NCI-H1436 treated with DMSO at 0.1 percent for 48 hours (cell line): Measurements from ENCODE around the gene TBC1D2.
A peak's percentile ranks its signal among the peaks of the same experiment; 100 is the strongest.
"Not testable (repeated sequence)": the region's sequence is repeated elsewhere in the genome, so short reads cannot be mapped to it uniquely, and the experiment has no call there.

Source experiments
- DNase-seq: peaks from one replicate; lab custom pipeline; 2025; lab: John Stamatoyannopoulos, UW

The TBC1D2 gene, protein sequence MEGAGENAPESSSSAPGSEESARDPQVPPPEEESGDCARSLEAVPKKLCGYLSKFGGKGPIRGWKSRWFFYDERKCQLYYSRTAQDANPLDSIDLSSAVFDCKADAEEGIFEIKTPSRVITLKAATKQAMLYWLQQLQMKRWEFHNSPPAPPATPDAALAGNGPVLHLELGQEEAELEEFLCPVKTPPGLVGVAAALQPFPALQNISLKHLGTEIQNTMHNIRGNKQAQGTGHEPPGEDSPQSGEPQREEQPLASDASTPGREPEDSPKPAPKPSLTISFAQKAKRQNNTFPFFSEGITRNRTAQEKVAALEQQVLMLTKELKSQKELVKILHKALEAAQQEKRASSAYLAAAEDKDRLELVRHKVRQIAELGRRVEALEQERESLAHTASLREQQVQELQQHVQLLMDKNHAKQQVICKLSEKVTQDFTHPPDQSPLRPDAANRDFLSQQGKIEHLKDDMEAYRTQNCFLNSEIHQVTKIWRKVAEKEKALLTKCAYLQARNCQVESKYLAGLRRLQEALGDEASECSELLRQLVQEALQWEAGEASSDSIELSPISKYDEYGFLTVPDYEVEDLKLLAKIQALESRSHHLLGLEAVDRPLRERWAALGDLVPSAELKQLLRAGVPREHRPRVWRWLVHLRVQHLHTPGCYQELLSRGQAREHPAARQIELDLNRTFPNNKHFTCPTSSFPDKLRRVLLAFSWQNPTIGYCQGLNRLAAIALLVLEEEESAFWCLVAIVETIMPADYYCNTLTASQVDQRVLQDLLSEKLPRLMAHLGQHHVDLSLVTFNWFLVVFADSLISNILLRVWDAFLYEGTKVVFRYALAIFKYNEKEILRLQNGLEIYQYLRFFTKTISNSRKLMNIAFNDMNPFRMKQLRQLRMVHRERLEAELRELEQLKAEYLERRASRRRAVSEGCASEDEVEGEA

DNA sequence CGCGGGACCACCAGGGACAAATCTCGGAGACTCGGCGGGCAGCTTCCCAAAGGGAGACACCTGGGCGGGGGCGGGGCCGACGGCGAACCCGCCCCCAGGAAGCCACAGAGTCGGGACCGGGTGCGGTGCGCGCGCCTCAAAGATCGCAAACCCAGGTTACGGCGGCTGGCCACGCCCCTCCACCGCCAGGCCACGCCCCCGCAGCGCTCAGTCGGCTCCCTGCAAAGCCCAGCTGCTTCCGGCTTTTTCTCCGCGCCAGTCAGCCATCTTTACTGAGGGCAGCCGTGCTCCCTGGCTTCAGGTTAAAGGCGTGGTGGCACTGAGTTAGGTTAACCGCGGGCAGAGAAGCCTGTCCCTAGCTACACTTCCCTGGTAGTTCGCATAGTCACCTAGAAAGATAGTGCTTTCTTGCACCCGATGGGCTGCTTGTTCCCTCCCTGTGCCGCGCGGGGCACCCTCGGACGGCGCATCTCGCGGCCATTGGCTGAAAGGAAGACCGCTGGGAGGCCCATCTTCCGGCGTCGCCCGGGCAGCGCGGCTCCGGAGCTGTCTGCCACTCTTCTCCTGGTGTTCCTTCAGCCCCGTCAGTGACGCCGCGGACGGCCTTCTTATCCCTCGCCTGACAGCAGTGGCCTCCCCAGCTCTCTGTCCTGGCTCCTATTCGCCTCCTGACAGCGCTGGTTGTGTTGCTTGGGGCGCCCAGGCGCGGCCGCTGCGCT, at the start of gene TBC1D2:
Gene TBC1D2 (minus strand): TSS at position 72 of the 719 bp plus-strand sequence. CDS start 108 bp downstream, outside the sequence.
- peak; percentile 79 for DNase-seq

GRCh38 chr9:98304381-98304780, 48.9 kb upstream of the TBC1D2 start:
- no peak for DNase-seq

DNA sequence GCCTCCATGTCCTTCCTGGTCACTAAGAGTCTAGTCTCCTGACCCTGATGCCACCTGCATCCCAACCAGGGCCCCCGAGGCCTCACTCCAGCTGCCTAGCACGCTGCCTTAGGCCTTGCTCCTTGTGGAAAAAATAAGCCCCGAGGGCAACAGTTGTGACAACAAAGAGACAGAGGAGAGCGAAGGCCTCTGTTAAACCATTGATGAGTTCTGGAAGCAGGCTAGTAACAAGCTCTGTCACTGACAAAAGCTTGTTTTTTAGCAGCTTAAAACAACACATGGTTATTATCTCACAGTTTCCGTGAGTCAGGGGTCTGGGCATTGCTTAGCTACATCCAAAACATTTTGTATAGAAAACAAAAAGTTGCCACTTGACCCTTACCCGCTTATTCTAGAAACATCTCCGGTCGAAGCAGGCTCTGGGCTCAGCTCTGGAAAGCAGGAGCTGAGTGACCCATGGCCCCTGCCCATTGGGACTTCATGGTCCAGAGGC, 48.2 kb upstream of the TBC1D2 start:
- no peak for DNase-seq

GRCh38 chr9:98302938-98303632, 47.6 kb upstream of the TBC1D2 start:
- DNase-seq: no peak

DNA sequence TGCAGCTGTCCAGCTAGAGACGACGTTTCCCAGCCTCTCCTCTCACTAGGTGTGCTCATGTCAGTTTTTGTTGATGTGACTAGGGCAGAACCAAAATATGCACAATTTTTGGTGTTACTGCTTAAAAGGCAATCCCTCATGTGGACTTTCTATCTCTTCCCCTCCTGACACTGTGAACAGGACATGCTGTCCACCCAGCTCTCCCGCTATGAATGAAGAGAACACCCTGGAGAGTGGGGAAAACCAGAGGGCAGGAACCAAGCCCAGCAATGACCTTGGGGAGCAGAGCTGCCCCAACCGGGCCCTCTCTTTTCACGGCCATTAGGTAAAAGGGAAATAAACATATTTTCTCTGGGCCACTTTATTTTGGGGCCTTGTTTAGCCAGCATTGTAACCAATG, 46.7 kb upstream of the TBC1D2 start:
- DNase-seq: no peak

GRCh38 chr9:98300611-98301010, 45.2 kb upstream of the TBC1D2 start:
- no peak for DNase-seq

GRCh38 chr9:98298476-98298875, 43.0 kb upstream of the TBC1D2 start:
- DNase-seq: no peak

DNA sequence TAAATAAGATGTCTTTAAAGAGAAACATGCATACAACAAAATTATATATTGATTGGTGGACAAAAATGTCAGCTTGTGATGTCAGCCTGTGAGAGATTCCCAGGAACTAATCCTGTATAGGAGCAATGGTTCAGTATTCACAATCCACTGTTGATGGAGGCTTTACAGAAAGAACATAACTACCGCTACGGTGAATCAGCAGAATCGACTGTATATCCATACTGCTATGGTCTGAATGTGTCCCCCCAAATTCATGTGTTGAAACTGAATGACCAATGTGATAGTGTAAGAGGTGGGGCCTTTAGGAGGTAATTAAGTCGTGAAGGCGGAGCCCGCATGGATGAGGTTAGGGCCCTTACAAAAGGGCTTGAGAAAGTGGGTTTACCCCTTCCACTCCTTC, 40.4 kb upstream of the TBC1D2 start:
- DNase-seq: no peak

DNA sequence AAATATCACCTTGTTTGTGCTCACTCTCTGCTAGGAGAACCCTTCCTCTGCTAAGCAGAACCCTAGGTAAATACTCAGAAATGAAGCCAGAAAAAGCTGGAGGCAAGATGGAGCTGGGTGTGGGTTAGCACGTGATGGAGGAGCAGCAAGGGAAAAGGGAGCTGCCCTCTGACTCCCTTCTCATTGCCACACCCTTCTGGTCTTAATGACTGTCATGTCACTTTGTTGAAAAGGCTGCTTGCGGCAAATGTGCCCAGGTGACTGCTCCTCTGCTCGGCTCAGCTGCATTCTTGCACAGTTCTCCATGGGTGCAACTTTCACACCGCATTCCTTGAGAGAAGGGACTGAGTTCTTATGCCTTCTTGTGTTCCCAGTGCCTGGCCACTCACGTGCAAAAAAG, 36.4 kb upstream of the TBC1D2 start:
- no peak for DNase-seq

GRCh38 chr9:98290411-98290810, 35.0 kb upstream of the TBC1D2 start:
- no peak for DNase-seq

- no peak for DNase-seq
These were observed 34.3 kb upstream of the TBC1D2 start for GRCh38 chr9:98289614-98290201.

DNA sequence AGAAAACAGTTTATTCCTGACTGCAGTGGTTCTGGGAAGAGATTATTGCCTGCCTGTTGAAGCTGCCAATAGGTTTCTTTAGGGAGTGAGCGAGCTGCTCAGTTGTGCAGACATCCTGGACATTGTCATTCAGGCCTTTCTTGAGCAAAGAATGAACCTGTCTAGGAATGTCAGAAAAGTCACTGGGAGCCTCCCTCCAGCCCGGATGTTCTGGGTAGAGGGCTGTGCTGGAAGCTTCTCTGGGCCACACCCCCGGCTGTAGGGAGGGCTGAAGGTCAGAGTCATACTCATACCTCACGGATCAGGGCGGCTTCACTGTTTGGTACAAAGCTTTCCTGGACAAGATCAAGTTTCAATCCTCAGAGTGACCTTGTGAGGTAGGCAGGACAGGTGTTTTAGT, 33.4 kb upstream of the TBC1D2 start:
- DNase-seq: no peak

GRCh38 chr9:98287384-98287783, 31.9 kb upstream of the TBC1D2 start:
- DNase-seq: no peak

DNA sequence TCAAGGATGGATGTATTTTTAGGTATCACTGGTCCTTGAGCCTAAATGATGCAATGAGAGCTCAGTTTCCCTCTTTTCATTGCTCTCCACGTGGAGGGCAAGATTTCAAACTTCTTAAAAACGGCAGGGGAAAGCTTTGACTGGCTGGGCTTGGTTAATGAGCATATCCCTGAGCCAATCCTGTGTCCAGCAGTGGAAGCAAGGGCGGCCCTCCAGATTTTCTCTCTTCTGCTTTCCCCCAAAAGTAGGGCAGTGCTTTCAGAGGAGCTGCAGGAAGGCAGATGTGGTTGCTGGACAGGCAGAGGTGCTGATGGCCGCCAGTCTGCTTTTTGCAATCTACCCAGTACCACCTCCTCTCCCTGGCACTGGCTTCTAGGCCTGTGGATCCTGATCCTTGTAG, 30.0 kb upstream of the TBC1D2 start:
- DNase-seq: no peak

GRCh38 chr9:98284754-98285153, 29.3 kb upstream of the TBC1D2 start:
- no peak for DNase-seq

- DNase-seq: not testable (repeated sequence)
These were observed 27.7 kb upstream of the TBC1D2 start for GRCh38 chr9:98283143-98283542.

GRCh38 chr9:98281281-98281680, 25.8 kb upstream of the TBC1D2 start:
- DNase-seq: no peak

- DNase-seq: peak; percentile 50
These were observed 25.1 kb upstream of the TBC1D2 start for GRCh38 chr9:98280574-98280973.

DNA sequence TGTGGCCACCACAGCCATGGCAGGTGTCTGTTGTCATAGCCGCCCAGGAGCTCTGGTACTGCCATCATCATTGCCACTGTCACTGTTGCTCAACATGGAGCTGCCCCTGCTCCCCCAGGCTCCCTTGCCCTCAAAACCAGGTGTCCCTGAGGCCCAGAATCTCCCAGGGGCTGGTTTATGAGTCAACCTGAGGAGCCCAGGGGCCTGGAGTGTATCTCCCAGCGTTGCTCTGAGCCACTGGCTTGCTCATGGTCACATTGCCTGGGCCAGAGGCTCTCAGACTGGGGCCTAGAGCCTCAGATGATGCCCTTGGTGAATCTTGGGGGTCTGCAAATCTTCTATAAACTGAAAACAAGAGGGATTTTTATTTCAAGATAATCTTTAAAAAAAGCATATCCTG, 24.7 kb upstream of the TBC1D2 start:
- no peak for DNase-seq

DNA sequence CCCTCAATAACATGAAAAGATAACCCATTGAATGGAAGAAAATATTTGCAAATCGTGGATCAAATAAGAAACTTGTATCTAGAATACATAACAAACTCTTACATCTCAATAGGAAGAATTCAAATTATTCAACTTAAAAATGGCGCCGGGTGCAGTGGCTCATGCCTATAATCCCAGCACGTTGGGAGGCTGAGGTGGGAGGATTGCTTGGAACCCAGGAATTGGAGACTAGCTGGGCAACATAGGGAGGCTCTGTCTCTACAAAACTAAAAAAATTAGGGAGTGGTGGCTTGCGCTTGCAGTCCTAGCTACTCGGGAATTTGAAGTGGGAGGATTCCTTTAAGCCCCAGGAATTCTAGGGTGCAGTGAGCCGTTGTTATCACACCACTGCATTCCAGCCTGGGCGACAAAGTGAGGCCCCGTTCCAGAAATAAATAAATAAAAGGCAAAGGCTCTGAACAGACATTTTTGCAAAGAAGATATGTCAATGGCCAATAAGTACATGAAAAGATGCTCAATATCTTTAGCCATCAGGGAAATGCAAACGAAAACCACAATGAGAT, 21.5 kb upstream of the TBC1D2 start:
- no peak for DNase-seq

GRCh38 chr9:98275159-98275558, 19.7 kb upstream of the TBC1D2 start:
- DNase-seq: no peak
